OCI-LY1 (cell line): ENCODE data around the gene TTC33.

Experiments used
- H2AFZ ChIP-seq: fragments of 200-600 bp; sonication (generic), shearing (Covaris generic); 2 replicates; pipeline ENCODE4 v1.6.0; 2014; ENCODE audit warnings: antibody characterized with exemption, mild to moderate bottlenecking, low read length
- H3F3A ChIP-seq: fragments of 200-600 bp; sonication (generic), shearing (Covaris generic); 2 replicates; pipeline ENCODE4 v1.6.0; 2014; ENCODE audit warnings: mild to moderate bottlenecking, antibody characterized with exemption, low read length, moderate library complexity; ENCODE audit not compliant: insufficient read depth
- H3K27ac ChIP-seq: fragments of 200-600 bp; sonication (generic); 2 replicates; pipeline ENCODE4 v1.5.1; 2014; ENCODE audit warnings: low read length, mixed run types, mild to moderate bottlenecking, low read depth; ENCODE audit not compliant: poor library complexity, severe bottlenecking
- H3K27me3 ChIP-seq: fragments of 200-600 bp; sonication (generic); 2 replicates; pipeline ENCODE4 v1.6.0; 2014; ENCODE audit warnings: antibody characterized with exemption, mild to moderate bottlenecking, low read length, moderate library complexity; ENCODE audit not compliant: insufficient read depth
- H3K36me3 ChIP-seq: fragments of 200-600 bp; sonication (generic); 2 replicates; pipeline ENCODE4 v1.6.1; 2014; ENCODE audit warnings: mild to moderate bottlenecking, antibody characterized with exemption, low read length, moderate library complexity, mixed read lengths; ENCODE audit not compliant: insufficient read depth
- H3K4me1 ChIP-seq: fragments of 200-600 bp; sonication (generic); 2 replicates; pipeline ENCODE4 v1.5.1; 2014; ENCODE audit warnings: mild to moderate bottlenecking, low read length, moderate library complexity; ENCODE audit not compliant: insufficient read depth, severe bottlenecking
- H3K4me2 ChIP-seq: fragments of 200-600 bp; sonication (generic), shearing (Covaris generic); 2 replicates; pipeline ENCODE4 v1.6.1; 2014; ENCODE audit warnings: low read length
- H3K4me3 ChIP-seq: fragments of 200-600 bp; sonication (generic); 2 replicates; pipeline ENCODE4 v1.5.1; 2014; ENCODE audit warnings: low read length, low read depth, mild to moderate bottlenecking, mixed read lengths; ENCODE audit not compliant: poor library complexity, severe bottlenecking
- H3K79me2 ChIP-seq: fragments of 200-600 bp; shearing (Covaris generic); 2 replicates; pipeline ENCODE4 v1.6.1; 2016; ENCODE audit warnings: mixed run types, low read length, mixed read lengths; ENCODE audit not compliant: insufficient read depth
- H3K9ac ChIP-seq: fragments of 200-600 bp; sonication (generic), shearing (Covaris generic); 2 replicates; pipeline ENCODE4 v1.6.1; 2014; ENCODE audit warnings: mild to moderate bottlenecking, low read length, mixed read lengths
- H3K9me2 ChIP-seq: fragments of 200-600 bp; sonication (generic), shearing (Covaris generic); 2 replicates; pipeline ENCODE4 v1.6.1; 2014; ENCODE audit warnings: low read depth, mild to moderate bottlenecking, low read length, mixed read lengths
- H3K9me3 ChIP-seq: fragments of 200-600 bp; shearing (Covaris generic); 2 replicates; pipeline ENCODE4 v1.6.1; 2014; ENCODE audit warnings: low read length, mixed read lengths
- H4K20me1 ChIP-seq: fragments of 200-600 bp; sonication (generic), shearing (Covaris generic); 2 replicates; pipeline ENCODE4 v1.6.0; 2016; ENCODE audit warnings: mild to moderate bottlenecking, low read length; ENCODE audit not compliant: insufficient read depth
- CTCF ChIP-seq: fragments of 200-600 bp; sonication (generic), shearing (Covaris generic); IDR thresholded peaks from 2 replicates; pipeline ENCODE4 v1.5.1; 2017; ENCODE audit warnings: mild to moderate bottlenecking, antibody characterized with exemption, low read length, moderate library complexity, mixed read lengths
- EZH2 ChIP-seq: fragments of 200-600 bp; sonication (generic), shearing (Covaris generic); IDR thresholded peaks from 2 replicates; pipeline ENCODE4 v1.8.0; 2017; ENCODE audit warnings: borderline replicate concordance, mixed run types, mild to moderate bottlenecking, antibody characterized with exemption, low read length, moderate library complexity, mixed read lengths

Gene TTC33

GRCh38 chr5:40627706-40628105, 128.1 kb downstream of the TTC33 start:
- Histone ChIP-seq H3K27ac (no peak overlapping the region), H2AFZ (no peak overlapping the region)

GRCh38 chr5:40626801-40627200, 129.0 kb downstream of the TTC33 start:
- Histone ChIP-seq H3K9me3 (no peaks in the 10 kb centered on the region), H3K9me2 (no peaks in the 10 kb centered on the region), H3K4me2 (no peak overlapping the region), H3K36me3 (no peaks in the 10 kb centered on the region), H3K9ac (no peak overlapping the region), H3K79me2 (no peaks in the 10 kb centered on the region), H4K20me1 (no peaks in the 10 kb centered on the region), H3K27me3 (no peaks in the 10 kb centered on the region), H3K4me1 (peaks cover 9% of the 10 kb centered on the region), H2AFZ (no peak overlapping the region), H3F3A (no peaks in the 10 kb centered on the region), H3K27ac (no peak overlapping the region), H3K4me3 (no peak overlapping the region)
- TF ChIP-seq CTCF (no peak), EZH2 (no peak)

More at GRCh38 chr5:40627706-40628105, 128.1 kb downstream of the TTC33 start:
- Histone ChIP-seq H3K36me3 (no peaks in the 10 kb centered on the region), H3K9ac (no peak overlapping the region), H3K4me2 (no peak overlapping the region), H3F3A (no peaks in the 10 kb centered on the region), H3K27me3 (no peaks in the 10 kb centered on the region), H3K79me2 (no peaks in the 10 kb centered on the region), H4K20me1 (no peaks in the 10 kb centered on the region), H3K4me1 (peaks cover 9% of the 10 kb centered on the region), H3K9me3 (no peaks in the 10 kb centered on the region), H3K4me3 (no peak overlapping the region), H3K9me2 (no peaks in the 10 kb centered on the region)
- TF ChIP-seq EZH2 (no peak), CTCF (no peak)

DNA sequence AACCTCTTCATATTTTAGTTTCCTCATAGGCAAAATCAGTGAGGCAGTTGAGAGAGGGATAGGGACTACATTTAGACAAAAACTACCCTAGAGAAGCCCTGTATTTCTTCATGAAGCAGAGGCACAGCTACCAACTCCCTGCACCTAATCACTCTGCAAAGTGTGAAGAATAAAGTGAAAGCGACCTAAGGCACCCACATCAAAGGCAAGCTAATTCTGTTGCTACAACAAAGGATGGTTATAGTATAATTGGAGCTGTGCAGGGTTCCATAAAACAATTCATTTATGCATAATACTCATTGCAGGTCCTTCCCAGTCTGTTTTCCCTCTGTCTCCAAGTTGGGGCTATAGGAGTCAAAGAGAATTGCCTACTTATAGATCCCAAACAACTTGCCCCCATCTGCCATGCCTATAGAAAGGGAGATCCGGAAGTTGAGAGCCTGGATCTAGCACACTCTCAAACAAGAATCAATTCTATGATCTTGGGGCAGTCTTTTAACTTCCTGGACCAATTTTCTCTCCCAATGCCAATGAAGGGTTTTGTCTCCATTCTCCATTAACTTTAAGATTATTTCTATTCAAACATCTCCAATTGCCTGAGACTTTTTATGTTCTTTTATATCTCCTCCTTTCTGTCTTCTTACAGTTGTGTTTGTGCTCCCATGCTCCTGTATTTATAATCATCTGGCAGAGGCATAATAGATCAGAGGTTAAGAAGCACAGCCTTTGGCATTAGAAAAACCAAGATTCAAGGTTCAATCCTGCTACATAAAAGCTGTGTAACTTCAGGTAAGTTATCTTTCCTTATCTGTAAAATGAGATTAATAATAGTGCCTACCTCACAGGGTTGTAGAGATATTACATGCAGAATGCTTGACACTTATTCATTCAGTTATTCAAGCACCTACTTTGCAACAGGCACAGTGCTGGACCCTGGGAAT, 132.0 kb downstream of the TTC33 start:
- Histone ChIP-seq H3K4me3 (no peak overlapping the region), H3K9ac (no peak overlapping the region), H3K4me2 (no peak overlapping the region), H3K27me3 (no peaks in the 10 kb centered on the region), H3F3A (no peaks in the 10 kb centered on the region), H3K36me3 (no peaks in the 10 kb centered on the region), H3K9me3 (no peaks in the 10 kb centered on the region), H3K4me1 (peaks cover 5% of the 10 kb centered on the region), H3K9me2 (no peaks in the 10 kb centered on the region), H3K27ac (no peak overlapping the region), H2AFZ (no peak overlapping the region), H4K20me1 (no peaks in the 10 kb centered on the region), H3K79me2 (no peaks in the 10 kb centered on the region)
- TF ChIP-seq EZH2 (no peak), CTCF (no peak)
